ENCODE data around the gene SLC12A8. TPM values are rescaled to one million over a fixed set of nuclear protein-coding genes. Genes with fewer than 3 reads are reported as not detected.

The SLC12A8 gene
- total RNA-seq, 1 donor from 2014 or later = 2.9 TPM

DNA sequence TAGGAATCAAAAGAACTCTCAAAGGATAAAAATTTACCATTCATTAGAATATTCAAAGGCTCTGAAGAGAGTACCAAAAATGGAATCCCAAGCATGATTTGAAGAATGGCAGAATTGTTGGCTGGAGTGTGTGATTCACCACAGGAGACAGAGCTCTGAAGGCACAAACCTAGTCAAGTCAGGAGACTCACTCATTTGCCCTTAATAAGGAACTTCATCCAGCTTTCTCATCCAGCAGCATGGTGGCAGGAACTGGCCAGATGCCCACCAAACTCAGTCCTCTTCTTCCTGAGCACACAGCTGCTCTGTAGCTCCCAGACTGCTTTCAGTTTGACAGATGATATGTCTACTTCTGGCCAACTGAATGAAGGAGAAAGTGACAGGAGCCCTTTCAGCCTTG is 140.2 kb downstream of the SLC12A8 start:
- no peak overlapping the region for H3K27ac Mint-ChIP-seq (ENCODE audit: unreplicated experiment)
- peaks cover 9% of the 10 kb centered on the region for H3K4me1 Mint-ChIP-seq
- H3K4me3 Mint-ChIP-seq = no peak overlapping the region

DNA sequence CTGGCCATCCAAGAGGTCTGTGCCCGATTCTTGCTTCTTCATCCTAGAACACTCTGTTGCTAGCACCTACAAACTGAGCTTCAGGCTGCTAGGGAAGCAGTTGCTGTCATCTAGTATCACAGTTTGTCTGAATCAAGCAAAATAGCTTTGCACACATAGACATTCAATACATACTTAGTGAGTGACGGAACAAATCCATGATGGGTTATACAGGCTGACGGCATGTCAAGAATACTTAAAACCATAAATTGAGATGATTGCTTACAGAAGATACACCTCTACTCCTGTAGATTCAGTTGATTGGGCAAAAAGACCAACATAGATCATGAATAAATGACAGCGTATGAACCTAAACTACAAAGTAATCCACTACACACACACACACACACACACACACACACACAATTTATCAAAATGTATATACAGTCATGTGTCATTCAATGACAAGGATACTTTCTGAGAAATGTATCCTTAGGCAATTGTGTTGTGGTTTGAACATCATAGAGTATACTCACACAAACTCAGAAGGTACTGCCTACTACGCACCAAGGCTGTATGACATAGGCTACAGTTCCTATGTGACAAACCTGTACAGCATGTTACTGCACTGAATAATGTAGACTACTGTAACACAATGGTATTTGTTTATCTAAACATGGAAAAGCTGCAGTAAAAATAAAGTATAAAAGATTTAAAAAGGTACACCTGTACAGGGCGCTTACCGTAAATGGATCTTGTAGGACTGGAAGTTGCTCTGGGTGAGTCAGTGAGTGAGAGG is 142.4 kb downstream of the SLC12A8 start:
- no peaks in the 10 kb centered on the region for H3K9me3 Mint-ChIP-seq
- TF ChIP-seq, protein P1, sequence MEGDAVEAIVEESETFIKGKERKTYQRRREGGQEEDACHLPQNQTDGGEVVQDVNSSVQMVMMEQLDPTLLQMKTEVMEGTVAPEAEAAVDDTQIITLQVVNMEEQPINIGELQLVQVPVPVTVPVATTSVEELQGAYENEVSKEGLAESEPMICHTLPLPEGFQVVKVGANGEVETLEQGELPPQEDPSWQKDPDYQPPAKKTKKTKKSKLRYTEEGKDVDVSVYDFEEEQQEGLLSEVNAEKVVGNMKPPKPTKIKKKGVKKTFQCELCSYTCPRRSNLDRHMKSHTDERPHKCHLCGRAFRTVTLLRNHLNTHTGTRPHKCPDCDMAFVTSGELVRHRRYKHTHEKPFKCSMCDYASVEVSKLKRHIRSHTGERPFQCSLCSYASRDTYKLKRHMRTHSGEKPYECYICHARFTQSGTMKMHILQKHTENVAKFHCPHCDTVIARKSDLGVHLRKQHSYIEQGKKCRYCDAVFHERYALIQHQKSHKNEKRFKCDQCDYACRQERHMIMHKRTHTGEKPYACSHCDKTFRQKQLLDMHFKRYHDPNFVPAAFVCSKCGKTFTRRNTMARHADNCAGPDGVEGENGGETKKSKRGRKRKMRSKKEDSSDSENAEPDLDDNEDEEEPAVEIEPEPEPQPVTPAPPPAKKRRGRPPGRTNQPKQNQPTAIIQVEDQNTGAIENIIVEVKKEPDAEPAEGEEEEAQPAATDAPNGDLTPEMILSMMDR (conservative IDR thresholded peaks at IDR 0.05) = no peak
- no peak overlapping the region for H3K4me3 Mint-ChIP-seq
- H3K27ac Mint-ChIP-seq (ENCODE audit: unreplicated experiment) = no peak overlapping the region
- no peak for DNase-seq (ENCODE audit: low read depth, low spot score)
- no peaks in the 10 kb centered on the region for H3K4me1 Mint-ChIP-seq
- H3K27me3 Mint-ChIP-seq (ENCODE audit: low read depth) = no peaks in the 10 kb centered on the region
- no peaks in the 10 kb centered on the region for H3K36me3 Mint-ChIP-seq (ENCODE audit: low read depth)

More for the DNA sequence above, 140.2 kb downstream of the SLC12A8 start:
- no peaks in the 10 kb centered on the region for H3K9me3 Mint-ChIP-seq
- TF ChIP-seq, protein P1 (conservative IDR thresholded peaks at IDR 0.05) = no peak
- no peaks in the 10 kb centered on the region for H3K36me3 Mint-ChIP-seq (ENCODE audit: low read depth)
- no peaks in the 10 kb centered on the region for H3K27me3 Mint-ChIP-seq (ENCODE audit: low read depth)
- no peak for DNase-seq (ENCODE audit: low read depth, low spot score)

DNA sequence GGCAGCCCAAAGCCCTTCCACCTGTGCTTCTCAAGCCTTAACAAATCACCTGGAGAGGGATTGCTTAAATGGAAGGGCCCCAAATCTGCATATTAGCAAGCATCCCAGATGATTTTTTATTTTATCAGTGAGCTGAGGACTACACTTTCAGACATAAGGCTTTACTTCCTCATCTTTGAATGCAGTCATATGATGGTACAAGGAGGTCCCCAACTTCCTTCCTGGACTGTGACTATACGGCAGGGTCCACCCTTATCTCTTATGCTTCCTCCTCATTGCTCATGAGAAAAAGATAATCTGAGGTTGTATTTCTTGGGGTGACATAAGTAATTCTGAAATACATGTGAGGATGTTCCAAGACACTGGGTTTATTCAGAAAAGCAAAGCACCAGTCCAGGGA is 143.1 kb downstream of the SLC12A8 start:
- Mint-ChIP-seq H3K27me3 (ENCODE audit: low read depth) (no peaks in the 10 kb centered on the region), H3K36me3 (ENCODE audit: low read depth) (no peaks in the 10 kb centered on the region), H3K4me3 (no peak overlapping the region), H3K9me3 (peaks cover 5% of the 10 kb centered on the region), H3K4me1 (no peaks in the 10 kb centered on the region), H3K27ac (ENCODE audit: unreplicated experiment) (no peak overlapping the region)
- no peak for DNase-seq (ENCODE audit: low read depth, low spot score)
- TF ChIP-seq, protein P1 (conservative IDR thresholded peaks at IDR 0.05) = no peak

DNA sequence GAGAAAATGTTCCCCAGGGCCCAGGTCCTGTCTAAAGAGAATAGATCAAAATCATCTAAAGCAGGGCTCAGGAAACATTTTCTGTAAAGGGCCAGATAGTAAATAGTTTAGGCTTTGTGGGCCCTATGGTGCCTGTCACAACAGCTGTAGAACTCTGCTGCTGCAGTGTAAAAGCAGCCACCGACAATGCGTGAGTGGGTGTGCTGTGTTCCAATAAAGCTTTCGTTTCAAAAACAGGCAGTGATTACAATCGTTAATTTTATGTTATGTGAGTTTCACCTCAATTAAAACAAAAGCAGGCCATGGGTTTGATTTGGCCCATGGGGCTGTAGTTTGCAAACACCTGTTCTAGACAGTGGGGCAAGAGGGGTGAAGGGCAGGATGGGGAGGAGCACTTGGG is 144.3 kb downstream of the SLC12A8 start:
- Mint-ChIP-seq H3K9me3 (peaks cover 6% of the 10 kb centered on the region), H3K27me3 (ENCODE audit: low read depth) (peaks cover 4% of the 10 kb centered on the region), H3K4me1 (no peaks in the 10 kb centered on the region), H3K36me3 (ENCODE audit: low read depth) (no peaks in the 10 kb centered on the region), H3K27ac (ENCODE audit: unreplicated experiment) (no peak overlapping the region), H3K4me3 (no peak overlapping the region)
- TF ChIP-seq, protein P1 (conservative IDR thresholded peaks at IDR 0.05) = no peak
- no peak for DNase-seq (ENCODE audit: low read depth, low spot score)

DNA sequence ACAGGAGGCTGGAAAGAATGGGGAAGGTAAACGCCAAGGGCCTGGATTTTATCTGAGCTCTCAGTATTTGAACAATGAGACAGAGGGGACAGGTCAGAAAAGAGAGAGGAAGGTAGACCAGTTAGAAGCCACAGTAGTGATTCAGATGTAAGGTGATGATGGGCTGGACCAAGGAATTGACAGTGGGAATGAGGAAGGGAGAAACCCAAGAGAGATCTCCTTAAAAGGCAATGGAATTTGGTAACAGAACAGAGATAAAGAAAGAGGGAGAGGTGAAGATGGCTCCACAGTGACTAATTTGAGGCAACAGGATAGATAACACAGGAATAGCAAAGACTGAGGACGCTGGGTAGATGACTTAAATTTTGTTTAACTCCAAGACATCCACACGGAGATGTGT is 145.3 kb downstream of the SLC12A8 start:
- no peaks in the 10 kb centered on the region for H3K4me1 Mint-ChIP-seq
- TF ChIP-seq, protein P1 (conservative IDR thresholded peaks at IDR 0.05) = no peak
- no peak for DNase-seq (ENCODE audit: low read depth, low spot score)

More for the DNA sequence above, 145.3 kb downstream of the SLC12A8 start:
- H3K27me3 Mint-ChIP-seq (ENCODE audit: low read depth) = peaks cover 4% of the 10 kb centered on the region
- H3K9me3 Mint-ChIP-seq = peaks cover 6% of the 10 kb centered on the region
- H3K27ac Mint-ChIP-seq (ENCODE audit: unreplicated experiment) = no peak overlapping the region
- H3K36me3 Mint-ChIP-seq (ENCODE audit: low read depth) = no peaks in the 10 kb centered on the region
- H3K4me3 Mint-ChIP-seq = no peak overlapping the region
